SK-N-SH (cell line): ENCODE data around the gene WDR35. TPM values are rescaled to one million over a fixed set of nuclear protein-coding genes. Genes with fewer than 3 reads are reported as not detected.
A peak's percentile ranks its signal among the peaks of the same experiment; 100 is the strongest.

ENCODE experiments used
- CTCF ChIA-PET: fragments of 300-600, 350-600 bp; formaldehyde crosslinking; extraction: SDS; loops from one replicate; lab custom pipeline; 2021; lab: Yijun Ruan, JAX
- POLR2A ChIA-PET: fragments of 350-600 bp; sonication (Branson Sonifier 250); formaldehyde crosslinking; extraction: SDS; loops from one replicate; lab custom pipeline; 2020; ENCODE audit warnings: antibody characterized with exemption, inconsistent platforms; lab: Yijun Ruan, JAX
- DNase-seq: peaks from one replicate; pipeline ENCODE4 v3.0.0; 2012
- H2AFZ ChIP-seq: fragments of 200-600 bp; sonication (generic); 2 replicates; pipeline ENCODE4 v1.8.1; 2016; ENCODE audit warnings: antibody characterized with exemption, mild to moderate bottlenecking, low read depth
- H3F3A ChIP-seq: fragments of 200-600 bp; sonication (generic); replicated peaks from 2 replicates; pipeline ENCODE3; 2016; ENCODE audit warnings: antibody characterized with exemption, mild to moderate bottlenecking; ENCODE audit not compliant: insufficient read depth
- H3K27ac ChIP-seq, 2 experiments: fragments of 200-500 bp in 1 of 2; fragments of 200-600 bp in 1 of 2; sonication (Bioruptor generic) in 1 of 2; sonication (generic), shearing (Covaris generic) in 1 of 2; 2 replicates each; pipeline versions ENCODE4 v1.5.1 to v1.6.1; 2014 to 2016; ENCODE audit warnings: low read depth in 2 of 2, inconsistent platforms in 1 of 2, low read length in 1 of 2, mild to moderate bottlenecking in 1 of 2, mixed read lengths in 1 of 2
- H3K27me3 ChIP-seq: fragments of 200-600 bp; sonication (generic), shearing (Covaris generic); 2 replicates; pipeline ENCODE4 v1.6.1; 2016; ENCODE audit warnings: mixed run types; ENCODE audit not compliant: insufficient read depth
- H3K36me3 ChIP-seq, 2 experiments: fragments of 200-500 bp in 1 of 2; fragments of 200-600 bp in 1 of 2; sonication (Bioruptor generic) in 1 of 2; sonication (generic) in 1 of 2; replicated peaks in 1 of 2; 2 replicates each; pipeline versions ENCODE3 to v1.5.1; 2014 to 2016; ENCODE audit warnings: low read length in 1 of 2, mild to moderate bottlenecking in 1 of 2; ENCODE audit not compliant: insufficient read depth in 2 of 2, control insufficient read depth in 1 of 2
- H3K4me1 ChIP-seq, 2 experiments: fragments of 200-500 bp in 1 of 2; fragments of 200-600 bp in 1 of 2; sonication (Bioruptor generic) in 1 of 2; sonication (generic), shearing (Covaris generic) in 1 of 2; 2 replicates each; pipeline versions ENCODE4 v1.5.1 to v1.6.1; 2014 to 2016; ENCODE audit warnings: low read depth in 1 of 2, low read length in 1 of 2, mixed run types in 1 of 2; ENCODE audit not compliant: insufficient read depth in 2 of 2, control insufficient read depth in 1 of 2
- H3K4me2 ChIP-seq: fragments of 200-600 bp; sonication (generic), shearing (Covaris generic); 2 replicates; pipeline ENCODE4 v1.6.1; 2017; ENCODE audit warnings: mixed run types
- H3K4me3 ChIP-seq, 2 experiments: fragments of 200-500 bp in 1 of 2; fragments of 200-600 bp in 1 of 2; sonication (Bioruptor generic) in 1 of 2; sonication (generic), shearing (Covaris generic) in 1 of 2; 2 replicates each; pipeline versions ENCODE4 v1.5.1 to v1.8.1; 2014 to 2016; ENCODE audit warnings: low read depth in 2 of 2, inconsistent platforms in 1 of 2, low read length in 1 of 2, mild to moderate bottlenecking in 1 of 2, mixed read lengths in 1 of 2, moderate library complexity in 1 of 2
- H3K79me2 ChIP-seq: fragments of 200-600 bp; sonication (generic); 2 replicates; pipeline ENCODE4 v1.8.1; 2017; ENCODE audit warnings: mild to moderate bottlenecking; ENCODE audit not compliant: insufficient read depth
- H3K9ac ChIP-seq: fragments of 200-600 bp; sonication (generic); 2 replicates; pipeline ENCODE4 v1.6.1; 2017; ENCODE audit warnings: mixed run types
- H3K9me2 ChIP-seq: fragments of 200-600 bp; sonication (generic); 2 replicates; pipeline ENCODE4 v1.6.1; 2017; ENCODE audit warnings: mixed run types
- H3K9me3 ChIP-seq: fragments of 200-600 bp; sonication (generic); 2 replicates; pipeline ENCODE4 v1.6.1; 2017; ENCODE audit warnings: mixed run types, mild to moderate bottlenecking, moderate library complexity
- H4K20me1 ChIP-seq: fragments of 200-600 bp; sonication (generic); 2 replicates; pipeline ENCODE4 v1.6.1; 2017; ENCODE audit warnings: mild to moderate bottlenecking, mixed run types; ENCODE audit not compliant: insufficient read depth
- FOSL2 ChIP-seq: IDR thresholded peaks from 2 replicates; pipeline ENCODE4 v1.4.0; 2012; ENCODE audit warnings: low read depth, mild to moderate bottlenecking, moderate library complexity, borderline replicate concordance
- IRF3 ChIP-seq: fragments of 150-350 bp; IDR thresholded peaks from 2 replicates; pipeline ENCODE4 v1.6.1; 2016; ENCODE audit warnings: mild to moderate bottlenecking, low read depth, low read length
- MXI1 ChIP-seq: IDR thresholded peaks from 2 replicates; pipeline ENCODE4 v1.6.1; 2012; ENCODE audit warnings: mild to moderate bottlenecking, low read depth, low read length, improper control_type of control experiment
- NRF1 ChIP-seq: IDR thresholded peaks from 2 replicates; pipeline ENCODE4 v1.6.1; 2012; ENCODE audit warnings: low read depth, mild to moderate bottlenecking, low read length
- RCOR1 ChIP-seq: fragments of 150-350 bp; IDR thresholded peaks from 2 replicates; pipeline ENCODE4 v1.6.1; 2017; ENCODE audit warnings: antibody characterized with exemption, low read length
- REST ChIP-seq: IDR thresholded peaks from 2 replicates; pipeline ENCODE4 v1.6.1; 2012; ENCODE audit warnings: mild to moderate bottlenecking, low read depth, low read length, moderate library complexity
- YY1 ChIP-seq: IDR thresholded peaks from 2 replicates; pipeline ENCODE4 v1.4.0; 2012; ENCODE audit warnings: low read depth, mild to moderate bottlenecking
- WGBS: methylation state at CpG from one replicate; pipeline ENCODE4 v1.1.6; 2017; ENCODE audit warnings: low lambda C conversion rate; 5-methylcytosine and 5-hydroxymethylcytosine counted together
- polyA plus RNA-seq, 3 experiments: library from polyadenylated mRNA; depleted of rRNA; stranded (reverse); fragments of >200 nt; gene quantifications; 2 replicates each; pipeline ENCODE4 v1.2.3, GENCODE V29; 2012

Gene WDR35
- polyA plus RNA-seq, 1 of the 3 experiments (the other 2 are of a cell fraction): 8.6 TPM

- Histone ChIP-seq H3K27ac (no peak overlapping the region), H3K9me2 (no peaks in the 10 kb centered on the region), H3F3A (no peaks in the 10 kb centered on the region), H3K4me1 (no peaks in the 10 kb centered on the region; a peak in 3 of 4 replicates), H3K27me3 (no peaks in the 10 kb centered on the region), H3K4me2 (no peak overlapping the region), H4K20me1 (peaks cover 3% of the 10 kb centered on the region; the same call in 1 of the 2 replicates), H2AFZ (no peak overlapping the region), H3K36me3 (peaks cover 2 to 15% of the 10 kb centered on the region in 2 experiments), H3K79me2 (peaks cover 22% of the 10 kb centered on the region), H3K9ac (no peak overlapping the region), H3K9me3 (no peaks in the 10 kb centered on the region), H3K4me3 (no peak overlapping the region)
- TF ChIP-seq MXI1: no peak
- TF ChIP-seq IRF3: no peak
- no peak for TF ChIP-seq NRF1
- no peak for TF ChIP-seq FOSL2
- 87% methylated on average over 3 of the region's 3 CpGs for WGBS
- ChIA-PET CTCF (interaction anchor here (2.0 kb wide), 1 partner anchor 10 kb away, joined by 4 read pairs; no protein-coding TSS in a partner anchor), POLR2A (no interaction called here)
- DNase-seq: no peak
These were observed 99.8 kb downstream of the WDR35 start for GRCh38 chr2:19890104-19890503.

GRCh38 chr2:19888831-19889230, 101.1 kb downstream of the WDR35 start:
- TF ChIP-seq YY1: no peak
- TF ChIP-seq, all 33 proteins: peak for 0
- no peak for DNase-seq
- H3K4me3 ChIP-seq: no peak overlapping the region
- no peaks in the 10 kb centered on the region for H3K9me3 ChIP-seq
- peaks cover 0 to 11% of the 10 kb centered on the region in 2 experiments for H3K36me3 ChIP-seq
- H4K20me1 ChIP-seq: no peaks in the 10 kb centered on the region; the same call in 1 of the 2 replicates
- H3K27ac ChIP-seq: no peak overlapping the region
- no peaks in the 10 kb centered on the region for H3F3A ChIP-seq
- no peaks in the 10 kb centered on the region; a peak in 2 of 4 replicates for H3K4me1 ChIP-seq
- no peak overlapping the region for H3K4me2 ChIP-seq
- H3K9me2 ChIP-seq: no peaks in the 10 kb centered on the region
- H2AFZ ChIP-seq: no peak overlapping the region
- ChIA-PET CTCF (no interaction called here), POLR2A (no interaction called here)
- no peaks in the 10 kb centered on the region for H3K27me3 ChIP-seq
- H3K9ac ChIP-seq: no peak overlapping the region
- 96% methylated on average over 4 of the region's 4 CpGs for WGBS
- peaks cover 9% of the 10 kb centered on the region for H3K79me2 ChIP-seq

DNA sequence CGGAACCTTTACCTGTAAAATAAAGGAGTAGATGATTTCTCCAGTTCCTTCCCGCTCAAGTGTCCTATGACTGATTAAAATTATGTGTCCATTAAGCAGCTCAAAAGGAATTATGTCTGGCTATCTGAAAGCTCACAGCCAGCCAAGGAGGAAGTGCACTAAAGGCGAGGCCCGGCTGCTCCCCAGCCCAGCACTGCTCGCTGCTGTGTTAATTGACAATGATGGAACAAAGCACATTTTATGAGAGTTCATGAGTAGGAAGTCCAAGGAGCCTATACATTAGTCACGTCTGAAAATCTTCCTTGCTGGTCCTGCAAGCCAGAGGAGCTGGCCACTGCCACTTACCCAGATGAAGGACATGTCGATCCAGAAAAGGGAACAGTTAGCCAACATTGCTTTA, 102.4 kb downstream of the WDR35 start:
- H3K4me3 ChIP-seq: no peak overlapping the region
- no peak overlapping the region for H3K27ac ChIP-seq
- no peak overlapping the region for H3K4me2 ChIP-seq
- WGBS: 93% methylated on average over 7 of the region's 7 CpGs
- no peaks in the 10 kb centered on the region for H3F3A ChIP-seq
- no peak overlapping the region for H2AFZ ChIP-seq
- no peaks in the 10 kb centered on the region for H4K20me1 ChIP-seq
- no peak overlapping the region for H3K9ac ChIP-seq
- CTCF ChIA-PET: interaction anchor here (1.0 kb wide), 1 partner anchor 15 kb away, joined by 4 read pairs; no protein-coding TSS in a partner anchor
- H3K36me3 ChIP-seq: no peaks in the 10 kb centered on the region
- H3K79me2 ChIP-seq: no peaks in the 10 kb centered on the region
- no peaks in the 10 kb centered on the region for H3K27me3 ChIP-seq
- TF ChIP-seq RCOR1 (no peak), REST (no peak)
- TF ChIP-seq, all 33 proteins: peak for 0
- Histone ChIP-seq H3K9me2 (no peaks in the 10 kb centered on the region), H3K9me3 (no peaks in the 10 kb centered on the region), H3K4me1 (no peaks in the 10 kb centered on the region; a peak in 1 of 4 replicates)
- DNase-seq: peak; percentile 15
- POLR2A ChIA-PET: no interaction called here
